ENCODE measurements around the gene XNDC1N.
A peak's percentile ranks its signal among the peaks of the same experiment; 100 is the strongest.
"Not testable (repeated sequence)": the region's sequence is repeated elsewhere in the genome, so short reads cannot be mapped to it uniquely, and the experiment has no call there.

XNDC1N gene

DNA sequence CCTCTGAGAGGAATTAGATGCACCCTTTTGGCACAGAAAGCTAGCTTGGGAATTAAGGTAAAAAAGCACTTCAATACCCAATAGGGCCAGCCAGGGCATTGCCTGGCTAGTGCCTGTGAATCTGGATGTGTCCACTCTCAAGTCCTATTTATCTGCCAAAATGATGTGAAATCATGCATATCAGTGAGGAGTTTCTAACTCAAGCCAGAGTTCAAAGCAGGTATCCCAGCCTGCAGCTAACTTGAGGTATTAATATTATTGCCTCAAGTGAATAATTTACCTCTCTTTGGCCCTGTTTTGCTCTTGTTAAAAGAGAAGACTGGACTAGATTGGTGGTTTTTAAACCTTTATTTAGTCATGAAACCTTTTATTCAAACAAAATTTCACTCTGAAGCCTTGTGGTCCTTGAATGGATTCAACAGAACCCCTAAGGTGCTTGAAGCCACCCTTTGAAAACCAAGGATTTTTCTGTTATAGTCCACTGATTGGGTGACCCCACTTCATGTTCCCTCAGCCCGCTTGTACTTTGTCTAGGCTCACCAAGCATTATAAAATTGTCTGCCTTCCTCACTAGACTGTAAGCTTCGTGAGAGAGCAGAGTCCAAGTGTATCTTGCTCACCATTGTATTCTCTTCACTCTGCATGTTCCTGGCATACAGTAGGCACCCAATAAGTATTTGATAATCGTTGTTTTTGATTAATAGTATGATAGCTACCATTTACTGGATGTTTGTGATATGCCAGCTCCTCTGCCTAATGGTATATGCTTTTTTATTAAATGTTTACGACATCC lies 4.9 kb upstream of the XNDC1N start:
- DNase-seq (ENCODE audit: low spot score), result no peak

- DNase-seq (ENCODE audit: low spot score), result no peak
Measured at GRCh38 chr11:71931245-71931602, 2.8 kb upstream of the XNDC1N start.

- DNase-seq (ENCODE audit: low spot score), result no peak
Measured at GRCh38 chr11:71930556-71931244, 2.3 kb upstream of the XNDC1N start.

GRCh38 chr11:71929491-71929890 lies 1.1 kb upstream of the XNDC1N start:
- no peak for DNase-seq (ENCODE audit: low spot score)

- peak; percentile 98 for DNase-seq (ENCODE audit: low spot score)
Measured at GRCh38 chr11:71928737-71929443, 496 bp upstream of the XNDC1N start, which contains the start of gene RNF121. Gene RNF121, plus strand, starts transcription at chr11:71929046. Its CDS starts 16 bp downstream, at chr11:71929062.

GRCh38 chr11:71917646-71918140 lies 10.7 kb downstream of the XNDC1N start:
- no peak for DNase-seq (ENCODE audit: low spot score)

GRCh38 chr11:71914617-71915189 lies 13.7 kb downstream of the XNDC1N start:
- DNase-seq (ENCODE audit: low spot score), result no peak

DNA sequence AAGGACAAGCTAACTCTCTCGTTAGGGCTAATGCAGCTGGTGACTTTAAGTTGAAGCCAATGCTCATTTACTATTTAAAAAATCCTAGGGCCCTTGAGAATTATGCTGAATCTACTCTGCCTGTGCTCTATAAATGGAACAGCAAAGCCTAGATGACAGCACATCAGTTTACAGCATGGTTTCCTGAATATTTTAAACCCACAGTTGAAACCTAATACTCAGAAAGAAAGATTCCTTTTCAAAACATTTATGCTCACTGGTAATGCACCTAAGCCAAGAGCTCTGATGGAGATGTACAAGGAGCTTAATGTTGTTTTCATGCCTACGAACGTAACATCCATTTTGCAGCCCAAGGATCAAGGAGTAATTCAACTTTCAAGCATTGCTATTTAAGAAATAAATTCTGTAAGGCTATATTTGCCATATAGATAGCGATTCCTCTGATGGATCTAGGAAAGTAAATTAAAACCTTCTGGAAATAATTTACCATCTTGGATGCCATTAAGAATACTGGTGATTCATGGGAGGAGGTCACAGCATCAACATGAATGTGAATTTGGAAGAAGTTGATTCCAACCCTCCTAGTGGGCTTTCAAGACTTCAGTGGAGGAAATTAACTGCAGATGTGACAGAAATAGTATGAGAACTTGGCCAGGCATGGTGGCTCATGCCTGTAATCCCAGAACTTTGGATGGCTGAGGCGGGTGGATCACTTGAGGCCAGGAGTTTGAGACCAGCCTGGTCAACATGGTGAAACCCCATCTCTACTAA lies 14.5 kb downstream of the XNDC1N start:
- no peak for DNase-seq (ENCODE audit: low spot score)

DNA sequence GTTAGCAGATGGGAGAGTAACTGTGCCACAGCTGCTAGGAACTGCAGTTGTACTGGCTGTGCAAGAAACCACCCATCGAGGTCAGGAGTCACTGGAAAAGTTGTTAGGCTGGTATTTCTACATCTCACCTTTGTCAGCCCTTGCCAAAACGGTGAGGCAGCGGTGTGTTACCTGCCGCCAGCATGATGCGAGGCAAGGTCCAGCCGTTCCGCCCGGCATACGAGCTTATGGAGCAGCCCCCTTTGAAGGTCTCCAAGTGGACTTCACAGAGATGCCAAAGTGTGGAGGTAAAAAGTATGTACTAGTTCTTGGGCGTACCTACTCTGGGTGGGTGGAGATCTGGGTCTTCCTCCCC lies 16.4 kb downstream of the XNDC1N start:
- not testable (repeated sequence) for DNase-seq (ENCODE audit: low spot score)

DNA sequence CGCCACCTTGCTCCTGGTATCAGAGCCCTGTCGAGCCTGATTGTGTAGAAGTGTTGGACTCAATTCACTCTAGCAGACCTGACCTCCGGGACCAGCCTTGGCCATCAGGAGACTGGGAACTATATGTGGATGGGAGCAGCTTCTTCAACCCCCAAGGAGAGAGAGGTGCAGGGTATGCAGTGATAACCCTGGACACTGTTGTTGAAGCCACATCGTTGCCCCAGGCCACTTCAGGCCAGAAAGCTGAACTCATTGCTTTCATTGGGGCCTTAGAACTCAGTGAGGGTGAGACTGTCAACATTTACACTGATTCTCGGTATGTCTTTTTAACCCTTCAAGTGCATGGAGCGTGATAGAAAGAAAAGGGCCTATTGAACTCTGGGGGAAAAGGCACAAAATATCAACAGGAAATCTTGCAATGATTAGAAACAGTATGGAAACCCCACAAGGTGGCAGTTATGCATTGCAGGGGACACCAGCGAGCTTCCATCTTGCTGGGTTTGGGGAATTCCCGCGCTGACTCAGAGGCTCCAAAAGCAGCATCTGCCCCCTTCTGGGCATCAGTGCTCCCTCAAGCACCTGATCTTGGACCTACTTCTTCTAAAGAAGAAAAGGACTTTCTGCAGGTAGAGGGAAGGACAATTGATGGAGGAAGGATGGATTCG lies 16.9 kb downstream of the XNDC1N start:
- DNase-seq (ENCODE audit: low spot score), result not testable (repeated sequence)

DNA sequence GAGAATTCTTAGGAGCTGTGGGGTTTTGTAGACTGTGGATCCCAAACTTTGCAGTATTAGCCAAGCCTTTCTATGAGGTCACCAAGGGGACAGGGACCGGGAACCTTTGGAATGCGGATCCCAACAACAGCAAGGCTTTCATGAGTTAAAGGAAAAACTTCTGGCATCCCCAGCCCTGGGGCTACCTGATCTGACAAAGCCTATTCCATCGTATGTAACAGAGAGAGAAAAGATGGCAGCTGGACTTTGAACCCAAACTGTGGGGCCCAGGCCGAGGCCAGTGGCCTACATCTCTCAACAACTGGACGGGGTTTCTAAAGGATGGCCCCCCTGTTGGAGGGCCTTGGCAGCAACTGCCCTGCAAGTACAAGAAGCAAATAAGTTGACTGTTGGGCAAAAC lies 17.6 kb downstream of the XNDC1N start:
- not testable (repeated sequence) for DNase-seq (ENCODE audit: low spot score)

DNA sequence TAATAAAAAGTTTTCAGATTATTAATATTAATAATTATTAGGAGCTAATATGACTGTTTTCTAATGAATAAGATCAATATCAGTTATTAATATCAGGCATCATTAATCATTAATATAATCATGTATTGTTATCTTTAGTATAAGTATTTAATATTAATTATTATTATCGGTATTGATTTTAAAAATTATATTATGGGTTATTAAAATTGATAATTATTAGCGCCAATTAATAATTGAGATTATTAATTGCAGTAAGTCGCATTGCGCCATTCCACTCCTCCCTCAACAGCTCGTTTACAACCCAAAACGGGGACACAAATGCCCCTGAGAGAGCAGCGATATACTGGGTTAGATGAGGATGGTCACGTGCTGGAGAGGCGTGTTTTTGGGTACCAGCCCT lies 20.2 kb downstream of the XNDC1N start:
- DNase-seq (ENCODE audit: low spot score), result no peak

DNA sequence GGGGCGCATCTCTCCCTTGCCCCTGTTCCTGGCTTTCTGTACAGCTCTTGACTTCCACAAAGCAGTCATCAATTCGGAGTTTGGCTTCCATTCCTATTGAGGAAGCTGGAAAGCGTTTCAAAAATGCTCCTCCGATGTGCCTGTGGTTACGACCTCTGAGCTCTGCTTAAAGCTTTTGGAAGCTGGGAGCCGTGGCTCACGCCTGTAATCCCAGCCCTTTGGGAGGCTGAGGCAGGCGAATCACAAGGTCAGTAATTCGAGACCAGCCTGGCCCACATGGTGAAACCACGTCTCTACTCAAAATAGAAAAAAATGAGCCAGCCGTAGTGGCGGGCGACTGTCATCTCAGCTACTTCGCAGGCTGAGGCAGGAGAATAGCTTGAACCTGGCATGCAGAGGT lies 27.3 kb downstream of the XNDC1N start:
- DNase-seq (ENCODE audit: low spot score), result not testable (repeated sequence)

- DNase-seq (ENCODE audit: low spot score), result no peak
Measured at GRCh38 chr11:71895961-71896360, 32.4 kb downstream of the XNDC1N start.

DNA sequence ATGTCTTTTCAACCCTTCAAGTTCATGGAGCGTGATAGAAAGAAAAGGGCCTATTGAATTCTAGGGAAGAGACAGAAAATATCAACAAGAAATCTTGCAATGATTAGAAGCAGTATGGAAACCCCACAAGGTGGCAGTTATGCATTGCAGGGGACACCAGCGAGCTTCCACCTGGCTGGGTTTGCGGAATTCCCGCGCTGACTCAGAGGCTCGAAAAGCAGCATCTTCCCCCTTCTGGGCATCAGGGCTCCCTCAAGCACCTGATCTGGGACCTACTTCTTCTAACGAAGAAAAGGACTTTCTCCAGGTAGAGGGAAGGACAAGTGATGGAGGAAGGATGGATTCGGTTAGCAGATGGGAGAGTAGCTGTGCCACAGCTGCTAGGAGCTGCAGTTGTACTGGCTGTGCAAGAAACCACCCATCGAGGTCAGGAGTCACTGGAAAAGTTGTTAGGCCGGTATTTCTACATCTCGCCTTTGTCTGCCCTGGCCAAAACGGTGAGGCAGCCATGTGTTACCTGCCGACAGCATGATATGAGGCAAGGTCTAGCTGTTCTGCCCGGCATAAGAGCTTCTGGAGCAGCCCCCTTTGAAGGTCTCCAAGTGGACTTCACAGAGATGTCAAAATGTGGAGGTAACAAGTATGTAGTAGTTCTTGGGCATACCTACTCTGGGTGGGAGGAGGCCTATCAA lies 39.1 kb downstream of the XNDC1N start:
- not testable (repeated sequence) for DNase-seq (ENCODE audit: low spot score)

GRCh38 chr11:71888335-71889010 lies 39.9 kb downstream of the XNDC1N start:
- DNase-seq (ENCODE audit: low spot score), result not testable (repeated sequence)

- DNase-seq (ENCODE audit: low spot score), result not testable (repeated sequence)
Measured at GRCh38 chr11:71885806-71886205, 42.6 kb downstream of the XNDC1N start.

Data from SK-N-DZ (cell line).